IMR-90 (cell line): ENCODE measurements around the gene STMN3. TPM values are rescaled to one million over a fixed set of nuclear protein-coding genes. Genes with fewer than 3 reads are reported as not detected.

Experiments used
- ATAC-seq: fragments of 200-7000 bp; cut with Tn5 transposase; 2 replicates; pipeline ENCODE4 v1.9.1; 2020; ENCODE audit warnings: low read depth, mild to moderate bottlenecking, moderate library complexity
- BruUV-seq: library from RNA; stranded (reverse); fragments of 400-500 nt; replicated peaks from 2 replicates; lab custom pipeline; 2021; lab: Mats Ljungman, UMichigan
- CTCF ChIA-PET: fragments of 300-600 bp; formaldehyde crosslinking; extraction: SDS; loops from one replicate; lab custom pipeline; 2021; ENCODE audit warnings: antibody characterized with exemption; lab: Yijun Ruan, JAX
- POLR2A ChIA-PET: fragments of 300-600 bp; sonication (Branson Sonifier 250); formaldehyde crosslinking; loops from one replicate; lab custom pipeline; 2022; ENCODE audit warnings: antibody characterized with exemption; ENCODE audit not compliant: unreplicated experiment; lab: Charles Lee
- DNase-seq: peaks from one replicate; pipeline ENCODE4 v3.0.0; 2013
- H2AFZ ChIP-seq: replicated peaks from 2 replicates; pipeline ENCODE3; 2013; ENCODE audit warnings: low read length, mild to moderate bottlenecking; ENCODE audit not compliant: poor library complexity
- H2AK5ac ChIP-seq: 2 replicates; pipeline ENCODE4 v1.6.1; 2013; ENCODE audit warnings: low read depth, low read length, inconsistent platforms
- H2AK9ac ChIP-seq: replicated peaks from 2 replicates; pipeline ENCODE3; 2013; ENCODE audit warnings: mild to moderate bottlenecking, low read depth, low read length, moderate library complexity; ENCODE audit not compliant: poor library complexity
- H2BK120ac ChIP-seq: 2 replicates; pipeline ENCODE4 v1.6.1; 2013; ENCODE audit warnings: low read depth, low read length, inconsistent platforms
- H2BK15ac ChIP-seq: 3 replicates; pipeline ENCODE4 v1.6.1; 2013; ENCODE audit warnings: low read depth, low read length, inconsistent platforms
- H2BK20ac ChIP-seq: 2 replicates; pipeline ENCODE4 v1.6.1; 2013; ENCODE audit warnings: low read depth, mild to moderate bottlenecking, inconsistent platforms, low read length, moderate library complexity
- H2BK5ac ChIP-seq: 2 replicates; pipeline ENCODE4 v1.6.1; 2013; ENCODE audit warnings: mild to moderate bottlenecking, low read depth, low read length, inconsistent platforms; ENCODE audit not compliant: poor library complexity, severe bottlenecking
- H3K14ac ChIP-seq: replicated peaks from 2 replicates; pipeline ENCODE4 v1.6.1; 2013; ENCODE audit warnings: low read depth, low read length, inconsistent platforms
- H3K18ac ChIP-seq: 2 replicates; pipeline ENCODE4 v1.6.1; 2013; ENCODE audit warnings: low read depth, low read length, control low read depth
- H3K23ac ChIP-seq: 2 replicates; pipeline ENCODE4 v1.6.1; 2013; ENCODE audit warnings: low read depth, low read length, inconsistent platforms
- H3K27ac ChIP-seq: 2 replicates; pipeline ENCODE4 v1.5.1; 2013; ENCODE audit warnings: mild to moderate bottlenecking, control low read depth, low read length; ENCODE audit not compliant: insufficient read depth
- H3K27me3 ChIP-seq: 2 replicates; pipeline ENCODE4 v1.6.1; 2013; ENCODE audit warnings: low read length; ENCODE audit not compliant: control insufficient read depth, insufficient read depth
- H3K36me3 ChIP-seq: 2 replicates; pipeline ENCODE4 v1.6.1; 2013; ENCODE audit warnings: low read length, mixed read lengths; ENCODE audit not compliant: control insufficient read depth, insufficient read depth
- H3K4ac ChIP-seq: 2 replicates; pipeline ENCODE4 v1.6.1; 2013; ENCODE audit warnings: low read depth, low read length, inconsistent platforms
- H3K4me1 ChIP-seq: 2 replicates; pipeline ENCODE4 v1.6.1; 2013; ENCODE audit warnings: low read length, mixed read lengths; ENCODE audit not compliant: control insufficient read depth, insufficient read depth
- H3K4me2 ChIP-seq: 2 replicates; pipeline ENCODE4 v1.6.1; 2013; ENCODE audit warnings: low read depth, mild to moderate bottlenecking, control low read depth, low read length, moderate library complexity
- H3K4me3 ChIP-seq: 2 replicates; pipeline ENCODE4 v1.5.1; 2013; ENCODE audit warnings: low read depth, mild to moderate bottlenecking, control low read depth, low read length, moderate library complexity; ENCODE audit not compliant: insufficient read depth
- H3K56ac ChIP-seq: 2 replicates; pipeline ENCODE4 v1.6.1; 2013; ENCODE audit warnings: low read length, inconsistent platforms; ENCODE audit not compliant: insufficient read depth; ENCODE audit errors: extremely low read depth
- H3K79me1 ChIP-seq, 2 experiments: 2 replicates each; pipeline ENCODE4 v1.6.1; 2013; ENCODE audit warnings: low read length in 2 of 2, inconsistent platforms in 1 of 2, low read depth in 1 of 2
- H3K9ac ChIP-seq: 2 replicates; pipeline ENCODE4 v1.6.1; 2013; ENCODE audit warnings: low read depth, low read length, control low read depth
- H3K9me1 ChIP-seq: 2 replicates; pipeline ENCODE4 v1.6.1; 2013; ENCODE audit warnings: low read length, inconsistent platforms; ENCODE audit not compliant: insufficient read depth
- H3K9me3 ChIP-seq: 2 replicates; pipeline ENCODE4 v1.6.1; 2013; ENCODE audit warnings: low read length; ENCODE audit not compliant: control insufficient read depth, insufficient read depth
- H4K20me1 ChIP-seq: 2 replicates; pipeline ENCODE4 v1.6.1; 2013; ENCODE audit warnings: low read length, inconsistent platforms; ENCODE audit not compliant: insufficient read depth
- H4K5ac ChIP-seq: 2 replicates; pipeline ENCODE4 v1.6.1; 2013; ENCODE audit warnings: mild to moderate bottlenecking, low read depth, low read length, control low read depth
- H4K8ac ChIP-seq, 2 experiments: 2 replicates each; pipeline ENCODE4 v1.6.1; 2013; ENCODE audit warnings: low read depth in 2 of 2, low read length in 2 of 2, control low read depth in 1 of 2, inconsistent platforms in 1 of 2
- H4K91ac ChIP-seq: 2 replicates; pipeline ENCODE4 v1.6.1; 2013; ENCODE audit warnings: low read depth, low read length, inconsistent platforms; ENCODE audit not compliant: insufficient read depth
- BHLHE40 ChIP-seq: fragments of 150-350 bp; IDR thresholded peaks from 2 replicates; pipeline ENCODE4 v1.6.1; 2016; ENCODE audit warnings: mild to moderate bottlenecking, low read depth, low read length
- CEBPB ChIP-seq: IDR thresholded peaks from 2 replicates; pipeline ENCODE4 v1.6.1; 2012; ENCODE audit warnings: low read depth, low read length, improper control_type of control experiment
- CHD1 ChIP-seq: IDR thresholded peaks from 2 replicates; pipeline ENCODE4 v1.6.1; 2012; ENCODE audit warnings: low read depth, low read length, improper control_type of control experiment
- CTCF ChIP-seq: conservative IDR thresholded peaks from 2 replicates; pipeline ENCODE4 v1.5.1; 2012; ENCODE audit warnings: mild to moderate bottlenecking, low read depth, low read length, improper control_type of control experiment
- ELK1 ChIP-seq: fragments of 150-350 bp; IDR thresholded peaks from 2 replicates; pipeline ENCODE4 v1.6.1; 2016; ENCODE audit warnings: low read depth, mild to moderate bottlenecking, low read length, moderate library complexity, borderline replicate concordance
- FOS ChIP-seq: fragments of 150-350 bp; IDR thresholded peaks from 2 replicates; pipeline ENCODE4 v1.6.1; 2016; ENCODE audit warnings: low read depth, low read length
- MAFK ChIP-seq: IDR thresholded peaks from 2 replicates; pipeline ENCODE4 v1.6.1; 2012; ENCODE audit warnings: low read depth, low read length, improper control_type of control experiment
- MAZ ChIP-seq: IDR thresholded peaks from 2 replicates; pipeline ENCODE4 v1.6.1; 2012; ENCODE audit warnings: low read depth, mild to moderate bottlenecking, low read length, improper control_type of control experiment, moderate library complexity, borderline replicate concordance
- MXI1 ChIP-seq: IDR thresholded peaks from 2 replicates; pipeline ENCODE4 v1.6.1; 2012; ENCODE audit warnings: low read depth, mild to moderate bottlenecking, low read length, moderate library complexity, borderline replicate concordance
- NFE2L2 ChIP-seq: fragments of 150-350 bp; IDR thresholded peaks from 2 replicates; pipeline ENCODE4 v1.6.1; 2016; ENCODE audit warnings: low read depth, mild to moderate bottlenecking, low read length
- POLR2A ChIP-seq: IDR thresholded peaks from 2 replicates; pipeline ENCODE4 v1.6.1; 2012; ENCODE audit warnings: mild to moderate bottlenecking, low read depth, low read length
- RAD21 ChIP-seq: IDR thresholded peaks from 2 replicates; pipeline ENCODE4 v1.6.1; 2012; ENCODE audit warnings: low read length, improper control_type of control experiment
- RCOR1 ChIP-seq: IDR thresholded peaks from 2 replicates; pipeline ENCODE4 v1.6.1; 2012; ENCODE audit warnings: mild to moderate bottlenecking, low read length, improper control_type of control experiment; ENCODE audit not compliant: insufficient replicate concordance
- RFX5 ChIP-seq: IDR thresholded peaks from 2 replicates; pipeline ENCODE4 v1.8.0; 2012; ENCODE audit warnings: low read depth, mild to moderate bottlenecking, low read length, moderate library complexity
- SMC3 ChIP-seq: fragments of 150-350 bp; IDR thresholded peaks from 2 replicates; pipeline ENCODE4 v1.6.1; 2016; ENCODE audit warnings: low read depth, mild to moderate bottlenecking, antibody characterized with exemption, low read length, moderate library complexity
- USF2 ChIP-seq: fragments of 150-350 bp; IDR thresholded peaks from 2 replicates; pipeline ENCODE4 v1.6.1; 2017; ENCODE audit warnings: mild to moderate bottlenecking, antibody characterized with exemption, low read length, low read depth
- WGBS, 2 experiments: methylation state at CpG; one replicate each; pipeline versions ENCODE4 v1.1.5 to v1.1.7; 2013; ENCODE audit warnings: missing lambda C conversion rate in 2 of 2; ENCODE audit not compliant: insufficient read length in 1 of 2; ENCODE audit errors: extremely low coverage in 2 of 2; 5-methylcytosine and 5-hydroxymethylcytosine counted together
- dilution Hi-C: fragments of 300-500 bp; cut with HindIII; formaldehyde crosslinking; loops from one replicate; pipeline ENCODE4 v1.14.3; 2018; ENCODE audit warnings: low sequenced_read_pairs; ENCODE audit not compliant: unreplicated experiment
- in situ Hi-C: fragments of 300-500 bp; cut with MboI; formaldehyde crosslinking; loops from 3 replicates; pipeline ENCODE4 v1.14.3; 2019; ENCODE audit warnings: low sequenced_read_pairs, inconsistent platforms, mixed read lengths
- intact Hi-C: fragments of 100-400 bp; cut with micrococcal nuclease; formaldehyde crosslinking; loops from 2 replicates; pipeline ENCODE4 v1.10.0; 2022
- polyA plus RNA-seq, 3 experiments: library from polyadenylated mRNA; depleted of rRNA; stranded (reverse); fragments of >200 nt; gene quantifications; 2 replicates each; pipeline ENCODE4 v1.2.3, GENCODE V29; 2012; ENCODE audit warnings: low replicate concordance in 1 of 3
- total RNA-seq: library from RNA; depleted of rRNA; stranded (reverse); fragments of >200 nt; gene quantifications from 2 replicates; pipeline ENCODE4 v1.2.3, GENCODE V29; 2012

The STMN3 gene
- total and polyA plus RNA-seq, 2 of the 4 experiments (the other 2 are of a cell fraction): 20.3 to 62.3 TPM

DNA sequence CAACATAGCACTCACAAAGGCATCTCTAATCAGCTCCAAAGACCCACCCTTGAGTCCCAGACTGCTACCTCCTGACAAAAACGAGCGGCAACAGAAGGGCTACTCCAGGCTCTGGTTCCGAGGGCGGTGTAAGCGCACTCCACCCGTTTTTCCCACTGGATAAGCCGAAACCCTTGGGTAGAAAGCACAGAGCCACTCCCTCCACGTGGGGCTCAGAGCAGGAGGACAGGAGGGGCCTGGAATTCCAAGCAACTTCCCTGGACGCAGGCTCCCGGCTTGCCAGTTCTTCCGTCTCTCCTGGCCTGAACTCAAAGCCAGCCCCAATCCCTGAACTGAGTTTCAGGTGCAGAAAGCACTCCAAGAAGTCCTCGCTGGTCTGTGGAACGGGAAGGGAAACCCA, 33.7 kb downstream of the STMN3 start:
- TF ChIP-seq CHD1 (no peak), NFE2L2 (no peak), RFX5 (no peak), MXI1 (no peak), BHLHE40 (no peak), SMC3 (no peak), FOS (no peak), MAFK (no peak), CEBPB (no peak), RAD21 (no peak), USF2 (no peak), CTCF (no peak), MAZ (no peak), POLR2A (no peak), RCOR1 (no peak), ELK1 (no peak)
- Histone ChIP-seq H3K79me1 (peaks cover 29 to 78% of the 10 kb centered on the region in 2 experiments), H3K9me3 (no peaks in the 10 kb centered on the region), H4K5ac (no peak overlapping the region), H3K4me3 (no peak overlapping the region), H2AFZ (no peak overlapping the region), H3K27ac (no peak overlapping the region), H3K4ac (no peak overlapping the region), H3K18ac (no peak overlapping the region), H2BK20ac (no peak overlapping the region), H3K4me2 (no peak overlapping the region), H3K56ac (no peak overlapping the region), H4K20me1 (peaks cover 22% of the 10 kb centered on the region), H3K9ac (no peak overlapping the region), H4K8ac (no peak overlapping the region), H3K9me1 (peaks cover 3% of the 10 kb centered on the region; the same call in 1 of the 2 replicates), H3K27me3 (no peaks in the 10 kb centered on the region), H2AK5ac (no peak overlapping the region), H3K36me3 (peaks cover 34% of the 10 kb centered on the region), H2BK120ac (no peak overlapping the region), H4K91ac (no peak overlapping the region), H2BK5ac (no peak overlapping the region), H3K14ac (no peak overlapping the region), H3K4me1 (no peaks in the 10 kb centered on the region), H2AK9ac (peak overlapping the region; percentile 28), H2BK15ac (no peak overlapping the region), H3K23ac (no peak overlapping the region)
- no TSS peak for BruUV-seq
- 100% methylated on average over 2 of the region's 13 CpGs; no CpG with 5 or more reads in 1 of the 2 experiments for WGBS, 2 experiments
- ATAC-seq (no peak), DNase-seq (no peak)
- in situ Hi-C loops (no loop called here), intact Hi-C loops (no loop called here), dilution Hi-C loops (no loop called here)
- ChIA-PET CTCF (no interaction called here), POLR2A (no interaction called here)
